Activated T-cell treated with anti-CD3 and anti-CD28 coated beads, Interleukin-2, amount 50 U/mL, for 4 hours (primary cell): ENCODE data around the gene PTTG1IP2. TPM values are rescaled to one million over a fixed set of nuclear protein-coding genes. Genes with fewer than 3 reads are reported as not detected.
"Not testable (repeated sequence)": the region's sequence is repeated elsewhere in the genome, so short reads cannot be mapped to it uniquely, and the experiment has no call there.

Source experiments
- ATAC-seq, 2 donors: fragments of 200-7000 bp; cut with Tn5 transposase; one replicate each; pipeline ENCODE4 v1.10.0; 2021
- DNase-seq: peaks from one replicate; pipeline ENCODE4 v3.0.0-alpha.2; 2020
- H3K27me3 Mint-ChIP-seq: one replicate; pipeline ENCODE4 v1.8.0; 2021; ENCODE audit warnings: low read depth, mixed read lengths
- H3K36me3 Mint-ChIP-seq: one replicate; pipeline ENCODE4 v1.8.0; 2022; ENCODE audit warnings: mixed read lengths; ENCODE audit not compliant: insufficient read depth
- H3K4me1 Mint-ChIP-seq: one replicate; pipeline ENCODE4 v1.8.0; 2021; ENCODE audit warnings: low read depth, mixed read lengths
- H3K4me3 Mint-ChIP-seq: one replicate; pipeline ENCODE4 v1.8.0; 2021; ENCODE audit warnings: mild to moderate bottlenecking, moderate library complexity, mixed read lengths
- H3K9me3 Mint-ChIP-seq: one replicate; pipeline ENCODE4 v1.8.0; 2021; ENCODE audit warnings: mixed read lengths
- total RNA-seq, 3 donors: library from RNA; stranded (reverse); gene quantifications; one replicate each; pipeline ENCODE4 v1.2.1, GENCODE V29; 2021

Gene PTTG1IP2
- total RNA-seq, 3 donors from 2014 or later, result not detected

DNA sequence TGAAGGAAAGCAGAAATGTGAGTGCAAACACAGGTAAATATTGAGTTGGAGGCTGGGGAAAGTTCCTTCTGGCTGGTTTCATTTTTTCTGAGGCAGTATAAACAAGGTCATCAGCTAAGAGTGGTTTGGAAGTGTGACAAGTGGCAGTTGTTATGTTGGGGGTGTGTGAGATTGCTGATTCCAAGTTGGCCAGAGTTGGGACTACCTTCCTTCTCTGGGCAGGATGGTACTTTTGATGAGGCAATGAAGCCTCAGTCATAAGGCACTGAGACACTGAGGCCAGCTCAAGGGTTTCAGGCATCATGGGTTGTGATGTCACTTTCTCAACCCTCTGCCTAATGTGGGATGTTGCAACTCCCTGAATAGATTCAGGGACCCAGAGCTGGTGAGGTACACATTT, 8.2 kb upstream of the PTTG1IP2 start:
- Mint-ChIP-seq H3K36me3 (peaks cover 10% of the 10 kb centered on the region), H3K4me1 (peaks cover 13% of the 10 kb centered on the region), H3K9me3 (peaks cover 13% of the 10 kb centered on the region), H3K27me3 (no peaks in the 10 kb centered on the region), H3K4me3 (no peak overlapping the region)
- ATAC-seq (no peak), DNase-seq (no peak)

DNA sequence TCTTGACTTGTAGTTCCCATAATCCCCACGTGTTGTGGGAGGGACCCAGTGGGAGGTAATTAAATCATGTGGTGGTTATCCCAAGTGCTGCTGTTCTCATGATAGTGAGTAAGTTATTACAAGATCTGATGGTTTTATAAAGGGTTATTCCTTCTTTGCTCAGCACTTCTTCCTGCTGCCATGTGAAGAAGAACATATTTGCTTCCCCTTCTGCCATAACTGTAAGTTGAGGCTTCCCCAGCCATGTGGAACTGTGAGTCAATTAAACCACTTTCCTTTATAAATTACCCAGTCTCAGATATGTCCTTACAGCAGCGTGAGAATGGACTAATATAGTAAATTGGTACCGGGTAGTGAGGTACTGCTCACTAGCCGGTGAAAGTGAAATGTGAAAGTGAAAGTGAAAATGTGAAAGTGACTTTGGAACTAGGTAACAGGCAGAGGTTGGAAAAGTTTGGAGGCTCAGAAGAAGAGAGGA, 6.2 kb upstream of the PTTG1IP2 start:
- DNase-seq, ATAC-seq: not testable (repeated sequence)

GRCh38 chr7:90465816-90466215, 3.6 kb upstream of the PTTG1IP2 start:
- no peak overlapping the region for H3K4me3 Mint-ChIP-seq
- ATAC-seq, result no peak
- DNase-seq, result no peak
- peaks cover 10% of the 10 kb centered on the region for H3K36me3 Mint-ChIP-seq
- peaks cover 13% of the 10 kb centered on the region for H3K4me1 Mint-ChIP-seq
- H3K9me3 Mint-ChIP-seq, result peaks cover 13% of the 10 kb centered on the region
- H3K27me3 Mint-ChIP-seq, result peaks cover 5% of the 10 kb centered on the region

More for the DNA sequence above, 6.2 kb upstream of the PTTG1IP2 start:
- peaks cover 13% of the 10 kb centered on the region for H3K9me3 Mint-ChIP-seq
- H3K4me3 Mint-ChIP-seq, result peak overlapping the region; percentile 66
- not testable (repeated sequence) for H3K27me3 Mint-ChIP-seq, H3K36me3 Mint-ChIP-seq
- peaks cover 13% of the 10 kb centered on the region for H3K4me1 Mint-ChIP-seq

DNA sequence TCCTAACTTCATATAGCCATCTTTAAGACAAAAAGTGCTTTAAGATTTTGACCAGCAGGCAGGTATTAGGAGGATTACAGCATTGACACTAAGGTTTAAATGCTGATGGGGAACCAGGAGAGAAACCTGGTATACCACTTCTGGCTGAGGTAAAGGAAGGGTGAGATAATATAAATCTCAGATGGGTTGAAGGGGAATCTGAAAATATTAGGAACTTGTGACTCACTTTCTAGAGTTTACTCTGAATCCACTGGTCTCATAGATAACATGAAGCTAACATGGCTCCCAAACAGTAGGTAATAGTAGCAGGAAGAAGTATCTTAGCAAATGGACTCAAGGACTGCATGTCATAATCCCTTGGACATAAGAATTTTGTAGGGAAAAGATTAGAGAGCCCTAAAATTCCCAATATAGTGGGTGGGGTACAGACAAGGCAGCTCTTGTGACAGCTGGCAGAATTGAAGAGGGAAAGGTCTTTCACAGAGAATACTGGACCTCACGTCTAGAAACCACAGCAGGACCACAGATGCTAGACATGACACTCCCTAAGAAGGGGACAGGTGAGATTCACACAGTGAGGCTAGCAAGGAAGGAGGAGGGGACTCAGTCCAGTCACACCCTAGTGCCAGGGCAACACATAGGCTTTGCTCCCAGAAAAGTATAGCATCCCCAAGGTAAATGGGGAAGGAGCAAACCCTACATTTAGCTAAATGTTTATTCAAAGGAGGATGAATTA, 3.5 kb downstream of the PTTG1IP2 start:
- no peak for ATAC-seq

DNA sequence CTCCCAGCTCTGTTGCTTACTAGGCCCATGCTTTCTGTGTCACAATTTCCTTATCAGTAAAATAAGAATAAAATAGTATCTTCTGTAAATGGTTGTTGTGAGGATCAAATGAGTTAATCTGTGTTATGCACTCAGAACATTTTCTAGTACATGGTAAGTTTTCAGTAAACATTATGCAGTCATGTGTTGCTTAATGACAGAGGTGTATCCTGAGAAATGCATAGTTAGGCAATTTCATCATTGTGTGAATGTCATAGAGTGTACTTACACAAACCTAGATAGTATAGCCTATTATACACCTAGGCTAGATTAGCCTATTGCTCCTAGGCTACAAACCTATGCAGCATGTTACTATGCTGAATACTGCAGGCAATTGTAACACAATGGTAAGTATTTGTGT, 4.4 kb downstream of the PTTG1IP2 start:
- Mint-ChIP-seq H3K36me3 (no peaks in the 10 kb centered on the region), H3K27me3 (peaks cover 15% of the 10 kb centered on the region), H3K9me3 (no peaks in the 10 kb centered on the region), H3K4me3 (no peak overlapping the region), H3K4me1 (no peaks in the 10 kb centered on the region)
- ATAC-seq (no peak), DNase-seq (no peak)

More for the DNA sequence above, 3.5 kb downstream of the PTTG1IP2 start:
- Mint-ChIP-seq H3K36me3 (no peaks in the 10 kb centered on the region), H3K9me3 (no peaks in the 10 kb centered on the region), H3K4me1 (no peaks in the 10 kb centered on the region), H3K4me3 (no peak overlapping the region), H3K27me3 (peaks cover 15% of the 10 kb centered on the region)
- no peak for DNase-seq

- ATAC-seq, result no peak
- Mint-ChIP-seq H3K36me3 (no peaks in the 10 kb centered on the region), H3K4me3 (no peak overlapping the region), H3K27me3 (peaks cover 13% of the 10 kb centered on the region), H3K4me1 (no peaks in the 10 kb centered on the region), H3K9me3 (no peaks in the 10 kb centered on the region)
- no peak for DNase-seq
Observed at GRCh38 chr7:90474284-90475210, 5.1 kb downstream of the PTTG1IP2 start.

DNA sequence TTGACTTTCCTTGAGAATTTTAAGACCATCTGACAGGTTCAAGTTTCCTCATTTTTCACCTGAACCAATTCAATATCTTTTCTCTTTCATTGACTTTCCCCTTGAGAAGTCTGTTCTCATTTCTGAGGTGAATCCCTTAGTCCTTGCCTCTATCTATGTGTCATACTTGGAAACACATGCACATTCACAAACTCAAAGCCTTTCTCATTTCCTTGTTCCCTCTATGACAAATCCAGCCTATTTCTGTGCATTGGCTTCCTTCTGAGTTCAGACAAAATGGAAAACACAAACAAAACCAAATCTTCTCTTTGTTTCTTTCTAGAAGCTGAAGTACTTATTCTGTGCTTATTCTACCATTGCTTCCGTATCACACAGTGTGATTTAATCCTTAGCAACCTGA, 13.8 kb downstream of the PTTG1IP2 start:
- no peaks in the 10 kb centered on the region for H3K9me3 Mint-ChIP-seq
- no peak for DNase-seq
- no peaks in the 10 kb centered on the region for H3K36me3 Mint-ChIP-seq
- ATAC-seq, result no peak
- H3K4me3 Mint-ChIP-seq, result no peak overlapping the region
- peaks cover 5% of the 10 kb centered on the region for H3K27me3 Mint-ChIP-seq
- H3K4me1 Mint-ChIP-seq, result no peaks in the 10 kb centered on the region

DNA sequence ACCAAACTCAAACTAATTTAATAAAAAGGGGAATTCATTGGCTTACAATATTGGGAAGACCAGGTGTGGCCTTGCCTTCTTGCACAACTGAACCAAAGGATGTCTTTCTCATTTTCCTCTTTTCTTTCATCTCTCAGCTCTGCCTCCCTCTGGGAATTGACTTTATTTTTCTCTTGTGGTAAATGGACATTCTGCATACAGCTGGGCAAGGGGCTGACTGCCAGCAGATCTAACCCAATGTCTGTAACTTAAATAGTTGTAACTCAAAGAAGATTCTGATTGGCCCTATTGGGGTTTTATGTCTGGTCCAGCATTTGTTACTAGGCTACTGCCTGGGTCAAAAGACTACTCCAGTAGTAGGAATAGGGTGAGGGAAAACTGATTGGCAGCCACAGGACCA, 15.3 kb downstream of the PTTG1IP2 start:
- ATAC-seq, result no peak
- H3K27me3 Mint-ChIP-seq, result peaks cover 5% of the 10 kb centered on the region
- no peaks in the 10 kb centered on the region for H3K4me1 Mint-ChIP-seq
- H3K9me3 Mint-ChIP-seq, result no peaks in the 10 kb centered on the region
- no peak for DNase-seq
- H3K4me3 Mint-ChIP-seq, result no peak overlapping the region
- no peaks in the 10 kb centered on the region for H3K36me3 Mint-ChIP-seq

DNA sequence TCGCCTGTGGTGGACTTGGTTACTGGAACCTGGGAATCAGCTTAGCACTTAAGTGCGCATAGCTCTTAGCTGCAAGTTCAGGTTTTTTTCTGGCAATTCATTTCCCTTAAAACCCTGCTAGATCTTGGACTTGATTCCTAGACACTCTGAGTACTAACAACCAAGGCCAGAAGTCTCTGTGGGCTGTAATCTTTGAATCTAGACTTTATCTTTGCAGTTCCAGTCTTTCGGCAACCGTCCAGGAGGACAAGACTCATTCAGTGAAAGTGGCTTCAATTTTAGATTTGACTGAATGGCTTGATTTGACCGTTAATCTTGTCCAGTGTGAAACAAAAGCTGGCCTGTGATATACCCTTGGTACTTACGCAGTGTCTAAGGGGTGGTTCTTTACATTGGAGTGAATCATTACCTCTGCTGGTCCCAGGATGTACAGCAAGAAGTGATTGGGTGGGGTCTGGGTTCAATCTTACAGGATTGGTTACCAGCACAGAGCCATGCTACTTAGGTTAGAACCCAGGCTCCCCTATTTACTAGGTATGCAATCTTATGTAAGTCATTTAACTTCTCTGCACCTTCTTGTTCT, 16.4 kb downstream of the PTTG1IP2 start:
- Mint-ChIP-seq H3K36me3 (no peaks in the 10 kb centered on the region), H3K4me3 (no peak overlapping the region), H3K4me1 (no peaks in the 10 kb centered on the region), H3K27me3 (peaks cover 5% of the 10 kb centered on the region), H3K9me3 (no peaks in the 10 kb centered on the region)
- DNase-seq (no peak), ATAC-seq (no peak)

GRCh38 chr7:90487808-90488207, 18.4 kb downstream of the PTTG1IP2 start:
- ATAC-seq (no peak), DNase-seq (no peak)
- peaks cover 5% of the 10 kb centered on the region for H3K27me3 Mint-ChIP-seq
- H3K4me1 Mint-ChIP-seq, result no peaks in the 10 kb centered on the region
- H3K36me3 Mint-ChIP-seq, result no peaks in the 10 kb centered on the region
- H3K9me3 Mint-ChIP-seq, result no peaks in the 10 kb centered on the region
- H3K4me3 Mint-ChIP-seq, result no peak overlapping the region

GRCh38 chr7:90488220-90488619, 18.8 kb downstream of the PTTG1IP2 start:
- peaks cover 5% of the 10 kb centered on the region for H3K27me3 Mint-ChIP-seq
- no peaks in the 10 kb centered on the region for H3K4me1 Mint-ChIP-seq
- H3K4me3 Mint-ChIP-seq, result no peak overlapping the region
- ATAC-seq (no peak), DNase-seq (no peak)
- no peaks in the 10 kb centered on the region for H3K9me3 Mint-ChIP-seq
- H3K36me3 Mint-ChIP-seq, result no peaks in the 10 kb centered on the region

GRCh38 chr7:90492250-90492649, 22.8 kb downstream of the PTTG1IP2 start:
- ATAC-seq, result no peak
- DNase-seq, result no peak
- Mint-ChIP-seq H3K27me3 (no peaks in the 10 kb centered on the region), H3K4me1 (no peaks in the 10 kb centered on the region), H3K36me3 (no peaks in the 10 kb centered on the region), H3K9me3 (no peaks in the 10 kb centered on the region), H3K4me3 (no peak overlapping the region)

- Mint-ChIP-seq H3K27me3 (no peaks in the 10 kb centered on the region), H3K9me3 (no peaks in the 10 kb centered on the region), H3K4me1 (no peaks in the 10 kb centered on the region), H3K4me3 (no peak overlapping the region), H3K36me3 (no peaks in the 10 kb centered on the region)
- ATAC-seq (no peak), DNase-seq (no peak)
Observed at GRCh38 chr7:90495241-90495640, 25.8 kb downstream of the PTTG1IP2 start.

- H3K36me3 Mint-ChIP-seq, result no peaks in the 10 kb centered on the region
- no peaks in the 10 kb centered on the region for H3K9me3 Mint-ChIP-seq
- no peak for ATAC-seq
- H3K4me3 Mint-ChIP-seq, result no peak overlapping the region
- H3K27me3 Mint-ChIP-seq, result no peaks in the 10 kb centered on the region
- no peak for DNase-seq
- H3K4me1 Mint-ChIP-seq, result no peaks in the 10 kb centered on the region
Observed at GRCh38 chr7:90502539-90502938, 33.1 kb downstream of the PTTG1IP2 start.
